Measurements from ENCODE around the gene KRTAP12-4. TPM values are rescaled to one million over a fixed set of nuclear protein-coding genes. Genes with fewer than 3 reads are reported as not detected.

KRTAP12-4 gene
- total and polyA plus RNA-seq, 9 of the 15 experiments (the other 6 are each of a cell fraction or from before 2014, with no cell fraction given), result not detected

GRCh38 chr21:44628707-44629391, 25.6 kb downstream of the KRTAP12-4 start:
- TF ChIP-seq CREB3L1 (IDR thresholded peaks at IDR 0.05; ENCODE audit: borderline replicate concordance, low read depth) (no peak), MGA (IDR thresholded peaks at IDR 0.05) (no peak), PML (IDR thresholded peaks at IDR 0.05; ENCODE audit: low read length) (no peak)
- WGBS (ENCODE audit: insufficient coverage, low coverage, missing lambda C conversion rate), result 0% methylated on average over 18 of the region's 18 CpGs
- ChIA-PET POLR2A (interaction anchor here (0.6 to 0.7 kb wide), 2 partner anchors 401 to 543 kb away, joined by 3 to 4 read pairs; no protein-coding TSS in a partner anchor), CTCF (ENCODE audit: low intra/inter-chr PET ratio) (no interaction called here)
- H3K27ac ChIP-seq (ENCODE audit: extremely low read depth, low read depth, low read length), result no peak overlapping the region
- ATAC-seq (no peak), FAIRE-seq (no peak), DNase-seq (ENCODE audit: extremely low read depth in 1 of 4, low spot score in 3 of 4) (no peak)
- H4K20me1 ChIP-seq (replicated peaks; ENCODE audit: control insufficient read depth, insufficient read depth, low read length), result no peaks in the 10 kb centered on the region
- no peaks in the 10 kb centered on the region for H3K9me1 ChIP-seq (ENCODE audit: control insufficient read depth, insufficient read depth, low read length)
- peaks cover 5% of the 10 kb centered on the region; the same call in 1 of the 2 replicates for H3K9me3 ChIP-seq (replicated peaks; ENCODE audit: control insufficient read depth, insufficient read depth, low read depth, low read length)
- no peak overlapping the region for H3K9ac ChIP-seq (ENCODE audit: insufficient read depth in 1 of 2, low read depth in 2 of 2, low read length in 2 of 2)
- H3K27me3 ChIP-seq (ENCODE audit: control insufficient read depth in 2 of 2, insufficient read depth in 2 of 2, low read length in 2 of 2), result peaks cover 0 to 6% of the 10 kb centered on the region in 2 experiments; a peak in 1 of 5 replicates
- H3K4me1 ChIP-seq (replicated peaks in 1 of 2; ENCODE audit: control insufficient read depth in 2 of 2, insufficient read depth in 2 of 2, low read length in 2 of 2), result no peaks in the 10 kb centered on the region
- H3K36me3 ChIP-seq (ENCODE audit: control insufficient read depth, insufficient read depth, low read length), result no peaks in the 10 kb centered on the region
- no peak overlapping the region for H3K4me3 ChIP-seq
- no peak overlapping the region for H2AFZ ChIP-seq (ENCODE audit: low read depth, low read length)
- BruUV-seq (replicated peaks), result no TSS peak
- intact Hi-C loops (cut with micrococcal nuclease), result no loop called here
- no peaks in the 10 kb centered on the region for H3K79me2 ChIP-seq (ENCODE audit: control insufficient read depth, insufficient read depth, low read length)
- H3K4me2 ChIP-seq (ENCODE audit: insufficient read depth, low read length), result no peak overlapping the region
- in situ Hi-C loops (cut with MboI), result no loop called here
